Fibroblast of lung (primary cell): ENCODE data around the gene GJB3. TPM values are rescaled to one million over a fixed set of nuclear protein-coding genes. Genes with fewer than 3 reads are reported as not detected.

Experiments used
- DNase-seq, 2 donors: peaks; one replicate each; pipeline versions ENCODE4 v3.0.0 to v3.0.0-alpha.2; 2010; ENCODE audit warnings: low read depth in 2 of 2
- H2AFZ ChIP-seq: 2 replicates; pipeline ENCODE4 v1.5.1; 2012; ENCODE audit warnings: low read length, control low read depth, inconsistent platforms
- H3K27ac ChIP-seq: 2 replicates; pipeline ENCODE4 v1.5.1; 2011; ENCODE audit warnings: low read length, control low read depth; ENCODE audit not compliant: insufficient read depth
- H3K27me3 ChIP-seq: 2 replicates; pipeline ENCODE4 v1.5.1; 2011; ENCODE audit warnings: mild to moderate bottlenecking, low read length; ENCODE audit not compliant: control insufficient read depth, insufficient read depth
- H3K36me3 ChIP-seq: 2 replicates; pipeline ENCODE4 v1.5.1; 2011; ENCODE audit warnings: low read length; ENCODE audit not compliant: control insufficient read depth, insufficient read depth
- H3K4me1 ChIP-seq: 2 replicates; pipeline ENCODE4 v1.5.1; 2011; ENCODE audit warnings: low read length; ENCODE audit not compliant: control insufficient read depth, insufficient read depth; ENCODE audit errors: extremely low read depth
- H3K4me2 ChIP-seq: 2 replicates; pipeline ENCODE4 v1.5.1; 2011; ENCODE audit warnings: low read length, control low read depth; ENCODE audit not compliant: insufficient read depth; ENCODE audit errors: extremely low read depth
- H3K4me3 ChIP-seq, 4 experiments: fragments of 200-600 bp in 1 of 4; sonication (generic) in 1 of 4; replicated peaks in 1 of 4; 2 replicates each; pipeline ENCODE4 v1.5.1; 2011 to 2016; ENCODE audit warnings: low read length in 4 of 4, low read depth in 3 of 4, mild to moderate bottlenecking in 3 of 4, control low read depth in 2 of 4, inconsistent platforms in 1 of 4, mixed read lengths in 1 of 4; ENCODE audit not compliant: insufficient read depth in 1 of 4; ENCODE audit errors: control extremely low read depth in 1 of 4
- H3K79me2 ChIP-seq: 2 replicates; pipeline ENCODE4 v1.5.1; 2012; ENCODE audit warnings: mild to moderate bottlenecking, low read length, inconsistent platforms; ENCODE audit not compliant: control insufficient read depth, insufficient read depth
- H3K9ac ChIP-seq: 2 replicates; pipeline ENCODE4 v1.5.1; 2011; ENCODE audit warnings: mild to moderate bottlenecking, low read length, control low read depth; ENCODE audit not compliant: insufficient read depth
- H3K9me3 ChIP-seq: 2 replicates; pipeline ENCODE4 v1.5.1; 2012; ENCODE audit warnings: low read depth, low read length; ENCODE audit not compliant: control insufficient read depth, insufficient read depth
- H4K20me1 ChIP-seq: 2 replicates; pipeline ENCODE4 v1.5.1; 2011; ENCODE audit warnings: low read length; ENCODE audit not compliant: control insufficient read depth, insufficient read depth; ENCODE audit errors: extremely low read depth
- CTCF ChIP-seq, 2 donors: IDR thresholded peaks in 1 of 2; conservative IDR thresholded peaks in 1 of 2; 1 replicate in 1 of 2; 2 replicates in 1 of 2; pipeline ENCODE4 v1.5.1; 2011 to 2012; ENCODE audit warnings: low read length in 2 of 2, control low read depth in 1 of 2, inconsistent platforms in 1 of 2, low read depth in 1 of 2, mild to moderate bottlenecking in 1 of 2
- EZH2 ChIP-seq: IDR thresholded peaks from 2 replicates; pipeline ENCODE4 v1.5.1; 2012; ENCODE audit warnings: low read length, control low read depth, mild to moderate bottlenecking; ENCODE audit errors: missing control alignments
- polyA plus RNA-seq, 2 donors: library from polyadenylated mRNA; depleted of rRNA in 1 of 2; stranded (reverse) in 1 of 2; unstranded in 1 of 2; fragments of >200 nt; gene quantifications; 2 replicates each; pipeline ENCODE4 v1.2.1, GENCODE V29; 2011 to 2012; ENCODE audit warnings: missing spikeins in 1 of 2
- total RNA-seq: library from RNA; depleted of rRNA; stranded (reverse); fragments of >200 nt; gene quantifications from 2 replicates; pipeline ENCODE4 v1.2.1, GENCODE V29; 2014

Gene GJB3
- total and polyA plus RNA-seq, 2 donors (not counting 1 experiment from before 2014, with no cell fraction given), result not detected

- Histone ChIP-seq H3K4me2 (no peak overlapping the region), H3K79me2 (no peaks in the 10 kb centered on the region), H3K36me3 (no peaks in the 10 kb centered on the region), H3K27ac (no peak overlapping the region), H3K27me3 (no peaks in the 10 kb centered on the region), H2AFZ (no peak overlapping the region), H3K9me3 (no peaks in the 10 kb centered on the region), H4K20me1 (no peaks in the 10 kb centered on the region), H3K9ac (no peak overlapping the region), H3K4me1 (no peaks in the 10 kb centered on the region), H3K4me3 (no peak overlapping the region)
- TF ChIP-seq CTCF (conservative IDR thresholded peaks at IDR 0.05 in 1 of 2, IDR thresholded peaks at IDR 0.05 in 1 of 2; ENCODE audit: low read depth in 1 of 2, low read length in 2 of 2), result no peak
- no peak for TF ChIP-seq EZH2
- DNase-seq, result no peak
Observed at GRCh38 chr1:34739613-34740012, 41.4 kb upstream of the GJB3 start.

DNA sequence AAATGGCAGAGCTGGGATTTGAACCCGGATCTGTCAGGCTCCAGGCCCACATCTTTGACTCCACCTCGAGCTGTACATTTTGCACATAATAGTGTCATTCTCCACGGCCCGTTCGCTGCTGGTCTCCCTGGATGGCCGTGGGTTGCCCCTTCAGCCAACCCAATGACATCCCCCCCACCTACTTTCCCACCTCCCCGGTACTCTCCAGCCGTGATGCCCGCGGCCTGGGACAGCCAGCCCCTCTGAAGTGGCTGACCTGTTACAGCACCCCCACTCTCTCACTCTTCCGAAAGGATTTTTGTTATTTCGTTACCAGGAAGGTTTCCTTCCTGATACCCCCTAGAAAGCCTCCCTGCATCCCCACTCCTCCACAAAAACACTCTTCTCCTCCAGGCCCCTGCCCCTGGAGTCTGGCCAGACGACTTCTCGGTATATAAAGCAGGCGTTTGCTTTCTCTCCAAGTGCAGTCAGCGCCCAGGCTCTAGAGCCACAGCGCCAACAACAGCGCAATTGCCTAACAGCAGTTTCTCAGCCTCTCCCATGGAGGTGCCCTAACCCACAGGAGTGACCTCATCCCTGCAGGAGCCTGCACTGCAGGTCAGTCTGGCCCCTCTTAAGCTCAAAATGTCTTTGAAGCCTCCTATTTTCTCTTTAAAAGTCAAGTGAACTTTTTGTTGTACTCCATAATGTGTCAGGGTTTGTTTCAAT lies 40.7 kb upstream of the GJB3 start:
- H3K4me3 ChIP-seq, result no peak overlapping the region
- no peak overlapping the region for H3K9ac ChIP-seq
- H3K27me3 ChIP-seq, result no peaks in the 10 kb centered on the region
- TF ChIP-seq EZH2, result no peak
- no peak for TF ChIP-seq CTCF (conservative IDR thresholded peaks at IDR 0.05 in 1 of 2, IDR thresholded peaks at IDR 0.05 in 1 of 2; ENCODE audit: low read depth in 1 of 2, low read length in 2 of 2)
- no peaks in the 10 kb centered on the region for H3K36me3 ChIP-seq
- no peak overlapping the region for H3K27ac ChIP-seq
- H2AFZ ChIP-seq, result no peak overlapping the region
- no peak overlapping the region for H3K4me2 ChIP-seq
- no peaks in the 10 kb centered on the region for H3K9me3 ChIP-seq
- H3K4me1 ChIP-seq, result no peaks in the 10 kb centered on the region
- peak in 1 of 2 donors; percentile 24 for DNase-seq
- no peaks in the 10 kb centered on the region for H4K20me1 ChIP-seq
- H3K79me2 ChIP-seq, result no peaks in the 10 kb centered on the region

DNA sequence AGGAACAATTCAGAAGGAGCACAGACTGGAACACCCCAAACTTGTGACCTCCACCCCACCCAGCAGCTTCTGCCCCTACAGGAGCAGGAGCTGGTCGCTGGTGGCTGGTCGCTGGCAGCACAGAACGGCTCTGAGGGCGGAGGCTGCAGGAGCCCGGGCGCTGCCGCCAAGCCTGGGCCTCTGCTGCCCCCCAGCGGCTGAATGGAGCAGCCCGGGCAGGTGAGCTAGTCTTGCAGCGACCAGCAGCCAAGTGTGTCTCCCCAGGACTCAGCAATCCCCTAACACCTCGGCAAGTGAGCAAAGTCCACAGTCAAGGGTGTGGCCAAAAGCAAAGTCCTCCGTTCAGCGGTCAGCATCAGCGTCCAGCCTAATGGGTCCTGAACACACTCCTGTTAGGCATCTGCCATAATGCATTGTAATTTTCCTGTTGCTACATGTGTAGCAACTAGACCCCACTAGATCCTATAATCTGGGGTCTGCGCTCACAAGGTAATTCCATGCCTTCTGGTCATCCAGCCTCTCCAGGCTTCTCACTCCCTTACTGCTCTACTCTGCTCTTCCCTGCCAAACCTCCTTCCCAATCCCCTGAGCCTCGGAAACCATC lies 38.2 kb upstream of the GJB3 start:
- Histone ChIP-seq H3K4me1 (no peaks in the 10 kb centered on the region), H3K27ac (no peak overlapping the region), H4K20me1 (no peaks in the 10 kb centered on the region), H3K79me2 (no peaks in the 10 kb centered on the region), H3K4me3 (no peak overlapping the region), H2AFZ (no peak overlapping the region), H3K9ac (no peak overlapping the region), H3K36me3 (no peaks in the 10 kb centered on the region), H3K27me3 (no peaks in the 10 kb centered on the region), H3K4me2 (no peak overlapping the region), H3K9me3 (no peaks in the 10 kb centered on the region)
- peak; percentile 45 to 53 for DNase-seq
- TF ChIP-seq CTCF (conservative IDR thresholded peaks at IDR 0.05 in 1 of 2, IDR thresholded peaks at IDR 0.05 in 1 of 2; ENCODE audit: low read depth in 1 of 2, low read length in 2 of 2) (peak; percentile 77 to 91), EZH2 (no peak)
